ENCODE measurements around the gene IRF2BPL. TPM values are rescaled to one million over a fixed set of nuclear protein-coding genes. Genes with fewer than 3 reads are reported as not detected.

Gene IRF2BPL
- total and polyA plus RNA-seq, 2 of the 4 experiments (the other 2 are of a cell fraction) = 6.3 to 14.5 TPM

DNA sequence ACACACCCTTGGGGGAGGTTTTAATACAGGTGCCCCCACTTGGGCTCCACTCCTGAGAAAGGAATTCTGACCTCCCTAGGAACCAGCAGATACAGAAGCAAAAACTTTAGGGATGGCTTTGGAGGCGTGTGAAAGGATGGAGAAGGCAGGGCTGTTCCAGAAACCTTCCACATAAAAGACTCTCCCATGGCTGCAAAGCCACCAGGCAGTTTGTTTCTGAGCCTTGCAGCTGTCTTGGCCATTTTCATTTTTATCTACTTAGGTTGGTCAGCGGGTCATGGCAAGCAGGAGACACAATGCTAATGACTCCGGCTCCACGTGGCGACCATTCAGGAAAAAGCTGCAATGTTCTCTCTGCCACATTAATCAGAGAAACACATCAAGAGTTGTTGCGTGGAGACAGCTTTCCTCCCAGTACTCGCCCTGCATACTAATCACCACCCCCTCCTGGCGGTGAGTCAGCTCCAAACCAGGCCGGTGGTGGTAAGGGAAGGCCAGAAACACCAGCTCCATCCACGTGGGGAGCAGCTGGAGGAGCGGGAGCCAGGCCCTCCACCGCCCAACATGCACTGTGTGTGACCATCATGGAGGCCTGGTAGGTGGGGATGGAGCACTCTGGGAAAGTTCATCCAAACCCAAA, 30.9 kb upstream of the IRF2BPL start (continued):
- TF ChIP-seq, protein P1, sequence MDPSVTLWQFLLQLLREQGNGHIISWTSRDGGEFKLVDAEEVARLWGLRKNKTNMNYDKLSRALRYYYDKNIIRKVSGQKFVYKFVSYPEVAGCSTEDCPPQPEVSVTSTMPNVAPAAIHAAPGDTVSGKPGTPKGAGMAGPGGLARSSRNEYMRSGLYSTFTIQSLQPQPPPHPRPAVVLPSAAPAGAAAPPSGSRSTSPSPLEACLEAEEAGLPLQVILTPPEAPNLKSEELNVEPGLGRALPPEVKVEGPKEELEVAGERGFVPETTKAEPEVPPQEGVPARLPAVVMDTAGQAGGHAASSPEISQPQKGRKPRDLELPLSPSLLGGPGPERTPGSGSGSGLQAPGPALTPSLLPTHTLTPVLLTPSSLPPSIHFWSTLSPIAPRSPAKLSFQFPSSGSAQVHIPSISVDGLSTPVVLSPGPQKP (IDR thresholded peaks at IDR 0.05; ENCODE audit: borderline replicate concordance, low read depth, low read length) = no peak
- TF ChIP-seq MAFK (IDR thresholded peaks at IDR 0.05; ENCODE audit: low read depth, low read length) = no peak
- peak; percentile 65; the same call in 1 of the 2 replicates for TF ChIP-seq FOS (IDR thresholded peaks at IDR 0.05; ENCODE audit: low read depth, low read length)

DNA sequence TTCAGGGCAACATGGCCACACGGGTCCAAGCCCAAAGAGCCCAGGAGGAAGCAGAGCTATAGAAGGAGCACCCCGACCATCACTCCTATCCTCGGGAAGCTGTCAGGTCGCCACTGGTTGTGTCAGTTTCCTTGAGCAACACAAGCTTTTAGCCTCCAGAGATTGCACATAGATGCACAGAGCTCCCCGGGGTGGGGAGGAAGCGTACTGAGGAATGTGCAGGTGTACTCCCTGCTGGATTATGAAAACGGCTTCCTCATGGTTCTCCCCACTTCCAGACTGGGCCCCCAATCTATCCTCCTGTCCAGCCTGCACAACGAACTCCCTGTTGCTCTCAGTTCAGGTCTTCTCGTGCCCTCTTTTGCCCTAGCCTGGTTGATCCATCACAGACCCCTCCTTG, 30.3 kb upstream of the IRF2BPL start:
- Histone ChIP-seq H3K27me3 (ENCODE audit: control insufficient read depth, insufficient read depth, low read length) (no peaks in the 10 kb centered on the region), H3K4me1 (ENCODE audit: control insufficient read depth, insufficient read depth, low read length) (peaks cover 5% of the 10 kb centered on the region), H3K36me3 (ENCODE audit: control insufficient read depth, insufficient read depth, low read length) (no peaks in the 10 kb centered on the region), H2BK20ac (ENCODE audit: low read depth, low read length) (no peak overlapping the region), H2AK9ac (replicated peaks; ENCODE audit: low read depth, low read length, poor library complexity) (no peak overlapping the region), H4K8ac (ENCODE audit: low read depth in 2 of 2, low read length in 2 of 2) (peak overlapping the region in 1 of 2 experiments; percentile 27; a peak in 1 of 4 replicates), H3K4me2 (ENCODE audit: low read depth, low read length) (no peak overlapping the region), H3K4ac (ENCODE audit: low read depth, low read length) (peak overlapping the region; percentile 24; the same call in 1 of the 2 replicates), H4K91ac (ENCODE audit: insufficient read depth, low read depth, low read length) (no peak overlapping the region), H3K56ac (ENCODE audit: extremely low read depth, insufficient read depth, low read length) (no peak overlapping the region), H2BK120ac (ENCODE audit: low read depth, low read length) (no peak overlapping the region), H4K20me1 (ENCODE audit: insufficient read depth, low read length) (no peaks in the 10 kb centered on the region), H3K27ac (ENCODE audit: insufficient read depth, low read length) (no peak overlapping the region), H3K4me3 (ENCODE audit: insufficient read depth, low read depth, low read length) (no peak overlapping the region), H2AK5ac (ENCODE audit: low read depth, low read length) (peak overlapping the region; percentile 10; the same call in 1 of the 2 replicates), H3K9me3 (ENCODE audit: control insufficient read depth, insufficient read depth, low read length) (peaks cover 4% of the 10 kb centered on the region; the same call in 1 of the 2 replicates), H3K9ac (ENCODE audit: low read depth, low read length) (no peak overlapping the region), H2BK5ac (ENCODE audit: low read depth, low read length, poor library complexity, severe bottlenecking) (no peak overlapping the region), H3K23ac (ENCODE audit: low read depth, low read length) (no peak overlapping the region; the same call in 1 of the 2 replicates), H2BK15ac (ENCODE audit: low read depth, low read length) (peak overlapping the region; percentile 21; the same call in 1 of the 3 replicates), H3K9me1 (ENCODE audit: insufficient read depth, low read length) (no peaks in the 10 kb centered on the region), H3K14ac (replicated peaks; ENCODE audit: low read depth, low read length) (no peak overlapping the region), H4K5ac (ENCODE audit: low read depth, low read length) (no peak overlapping the region), H2AFZ (replicated peaks; ENCODE audit: low read length, poor library complexity) (peak overlapping the region; percentile 38), H3K18ac (ENCODE audit: low read depth, low read length) (no peak overlapping the region), H3K79me1 (ENCODE audit: low read depth in 1 of 2, low read length in 2 of 2) (no peaks in the 10 kb centered on the region)
- intact Hi-C loops (cut with micrococcal nuclease) (no loop called here), dilution Hi-C loops (cut with HindIII; ENCODE audit: low sequenced_read_pairs, unreplicated experiment) (no loop called here), in situ Hi-C loops (cut with MboI; ENCODE audit: low sequenced_read_pairs) (loop anchor here (25.0 kb wide), 1 partner anchor 1071 kb away; the partner anchor contains the start of genes IFT43 and TGFB3)
- POLR2A ChIA-PET (ENCODE audit: unreplicated experiment) = interaction anchor here (0.9 to 1.0 kb wide), 2 partner anchors 16 to 25 kb away, joined by 3 read pairs; no protein-coding TSS in a partner anchor
- no TSS peak for BruUV-seq (replicated peaks)
- CTCF ChIA-PET = interaction anchor here (1.2 to 3.4 kb wide), 3 partner anchors 11 to 183 kb away, joined by 5 to 15 read pairs (median 10); no protein-coding TSS in a partner anchor
- ATAC-seq (ENCODE audit: low read depth) (no peak), DNase-seq (no peak)
- WGBS, 2 experiments (ENCODE audit: extremely low coverage in 2 of 2, insufficient read length in 1 of 2) = 92% methylated on average over 2 of the region's 9 CpGs; no CpG with 5 or more reads in 1 of the 2 experiments
- TF ChIP-seq RAD21 (IDR thresholded peaks at IDR 0.05; ENCODE audit: low read length) (no peak), CEBPB (IDR thresholded peaks at IDR 0.05; ENCODE audit: low read depth, low read length) (no peak), RCOR1 (IDR thresholded peaks at IDR 0.05; ENCODE audit: insufficient replicate concordance, low read length) (no peak), BHLHE40 (IDR thresholded peaks at IDR 0.05; ENCODE audit: low read depth, low read length) (no peak), SMC3 (IDR thresholded peaks at IDR 0.05; ENCODE audit: low read depth, low read length) (no peak), FOS (IDR thresholded peaks at IDR 0.05; ENCODE audit: low read depth, low read length) (no peak), MAZ (IDR thresholded peaks at IDR 0.05; ENCODE audit: borderline replicate concordance, low read depth, low read length) (no peak), NFE2L2 (IDR thresholded peaks at IDR 0.05; ENCODE audit: low read depth, low read length) (no peak), CHD1 (IDR thresholded peaks at IDR 0.05; ENCODE audit: low read depth, low read length) (no peak), MAFK (IDR thresholded peaks at IDR 0.05; ENCODE audit: low read depth, low read length) (no peak)
- TF ChIP-seq, protein P2, sequence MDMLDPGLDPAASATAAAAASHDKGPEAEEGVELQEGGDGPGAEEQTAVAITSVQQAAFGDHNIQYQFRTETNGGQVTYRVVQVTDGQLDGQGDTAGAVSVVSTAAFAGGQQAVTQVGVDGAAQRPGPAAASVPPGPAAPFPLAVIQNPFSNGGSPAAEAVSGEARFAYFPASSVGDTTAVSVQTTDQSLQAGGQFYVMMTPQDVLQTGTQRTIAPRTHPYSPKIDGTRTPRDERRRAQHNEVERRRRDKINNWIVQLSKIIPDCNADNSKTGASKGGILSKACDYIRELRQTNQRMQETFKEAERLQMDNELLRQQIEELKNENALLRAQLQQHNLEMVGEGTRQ (IDR thresholded peaks at IDR 0.05; ENCODE audit: low read depth, low read length) = no peak
- TF ChIP-seq, protein P1 (IDR thresholded peaks at IDR 0.05; ENCODE audit: borderline replicate concordance, low read depth, low read length) = no peak

All from IMR-90 (cell line).